CD14-positive monocyte (primary cell): ENCODE measurements around the gene PSRC1. TPM values are rescaled to one million over a fixed set of nuclear protein-coding genes. Genes with fewer than 3 reads are reported as not detected.

Experiments used
- DNase-seq, 3 donors: peaks; one replicate each; pipeline ENCODE4 v3.0.0-alpha.2; 2011 to 2022
- H2AFZ ChIP-seq: 2 replicates; pipeline ENCODE4 v1.6.0; 2012; ENCODE audit warnings: mild to moderate bottlenecking, low read depth, low read length, inconsistent platforms; ENCODE audit not compliant: insufficient read depth, poor library complexity, severe bottlenecking
- H3K27ac ChIP-seq, 2 donors: 1 replicate in 1 of 2; 2 replicates in 1 of 2; pipeline ENCODE4 v1.5.1; 2012 to 2013; ENCODE audit warnings: low read length in 2 of 2, control low read depth in 1 of 2, inconsistent platforms in 1 of 2, low read depth in 1 of 2, mild to moderate bottlenecking in 1 of 2
- H3K27me3 ChIP-seq, 2 donors: one replicate each; pipeline versions ENCODE4 v1.6.0 to v1.6.1; 2011 to 2013; ENCODE audit warnings: low read length in 2 of 2; ENCODE audit not compliant: control insufficient read depth in 2 of 2, insufficient read depth in 2 of 2
- H3K36me3 ChIP-seq, 2 donors: replicated peaks in 1 of 2; 1 replicate in 1 of 2; 2 replicates in 1 of 2; pipeline versions ENCODE4 v1.5.1 to v1.6.1; 2012 to 2013; ENCODE audit warnings: low read length in 2 of 2, control low read depth in 1 of 2, inconsistent platforms in 1 of 2, mild to moderate bottlenecking in 1 of 2; ENCODE audit not compliant: insufficient read depth in 2 of 2, control insufficient read depth in 1 of 2
- H3K4me1 ChIP-seq, 2 donors: 1 replicate in 1 of 2; 2 replicates in 1 of 2; pipeline versions ENCODE4 v1.5.1 to v1.6.1; 2012 to 2013; ENCODE audit warnings: low read length in 2 of 2, control low read depth in 1 of 2, inconsistent platforms in 1 of 2, mild to moderate bottlenecking in 1 of 2, moderate library complexity in 1 of 2; ENCODE audit not compliant: insufficient read depth in 2 of 2, control insufficient read depth in 1 of 2
- H3K4me2 ChIP-seq: replicated peaks from 2 replicates; pipeline ENCODE3; 2012; ENCODE audit warnings: low read length, moderate library complexity, mild to moderate bottlenecking; ENCODE audit not compliant: poor library complexity, severe bottlenecking; ENCODE audit errors: extremely low read depth
- H3K4me3 ChIP-seq, 3 experiments: fragments of 200-600 bp in 1 of 3; sonication (generic) in 1 of 3; replicated peaks in 1 of 3; 1 replicate in 2 of 3; 2 replicates in 1 of 3; pipeline ENCODE4 v1.5.1; 2011 to 2013; ENCODE audit warnings: low read length in 3 of 3, mild to moderate bottlenecking in 3 of 3, control low read depth in 2 of 3, low read depth in 2 of 3, inconsistent platforms in 1 of 3, moderate library complexity in 1 of 3
- H3K79me2 ChIP-seq: 2 replicates; pipeline ENCODE4 v1.6.0; 2012; ENCODE audit warnings: mild to moderate bottlenecking, control low read depth, inconsistent platforms, low read length, moderate library complexity; ENCODE audit not compliant: insufficient read depth
- H3K9ac ChIP-seq: 2 replicates; pipeline ENCODE4 v1.6.0; 2017; ENCODE audit warnings: low read length, mild to moderate bottlenecking; ENCODE audit not compliant: insufficient read depth, poor library complexity, severe bottlenecking
- H3K9me3 ChIP-seq, 2 donors: replicated peaks in 1 of 2; 1 replicate in 1 of 2; 2 replicates in 1 of 2; pipeline versions ENCODE4 v1.5.1 to v1.6.1; 2012 to 2013; ENCODE audit warnings: low read length in 2 of 2, control low read depth in 1 of 2; ENCODE audit not compliant: control insufficient read depth in 1 of 2, insufficient read depth in 1 of 2
- H4K20me1 ChIP-seq: 2 replicates; pipeline ENCODE4 v1.6.0; 2012; ENCODE audit warnings: mild to moderate bottlenecking, low read length, control low read depth, moderate library complexity; ENCODE audit not compliant: insufficient read depth
- H3K27ac Mint-ChIP-seq, 7 donors: one replicate each; pipeline ENCODE4 v1.8.0; 2020; ENCODE audit warnings: mild to moderate bottlenecking in 7 of 7, mixed read lengths in 7 of 7, moderate library complexity in 6 of 7, inconsistent platforms in 2 of 7
- H3K27me3 Mint-ChIP-seq, 3 donors: one replicate each; pipeline ENCODE4 v1.8.0; 2021 to 2022; ENCODE audit warnings: low read depth in 3 of 3, mild to moderate bottlenecking in 3 of 3, mixed read lengths in 3 of 3, moderate library complexity in 3 of 3, inconsistent platforms in 1 of 3
- H3K36me3 Mint-ChIP-seq, 2 donors: one replicate each; pipeline ENCODE4 v1.8.0; 2020; ENCODE audit warnings: mixed read lengths in 2 of 2, inconsistent platforms in 1 of 2, mild to moderate bottlenecking in 1 of 2
- H3K4me1 Mint-ChIP-seq: one replicate; pipeline ENCODE4 v1.8.0; 2020; ENCODE audit warnings: mild to moderate bottlenecking, mixed read lengths
- H3K4me3 Mint-ChIP-seq, 2 donors: one replicate each; pipeline ENCODE4 v1.8.0; 2020; ENCODE audit warnings: mild to moderate bottlenecking in 2 of 2, mixed read lengths in 2 of 2, moderate library complexity in 1 of 2
- H3K9me3 Mint-ChIP-seq, 7 donors: one replicate each; pipeline ENCODE4 v1.8.0; 2020 to 2022; ENCODE audit warnings: mixed read lengths in 7 of 7, mild to moderate bottlenecking in 6 of 7, moderate library complexity in 6 of 7, inconsistent platforms in 2 of 7
- CTCF ChIP-seq: fragments of 200-600 bp; IDR thresholded peaks from one replicate; pipeline ENCODE4 v1.8.0; 2022; ENCODE audit warnings: antibody characterized with exemption, mild to moderate bottlenecking
- WGBS: methylation state at CpG from one replicate; pipeline ENCODE4 v1.1.5; 2013; ENCODE audit warnings: missing lambda C conversion rate; ENCODE audit not compliant: insufficient coverage; 5-methylcytosine and 5-hydroxymethylcytosine counted together
- intact Hi-C, 2 donors: fragments of 100-400 bp; cut with micrococcal nuclease; formaldehyde crosslinking; loops; one replicate each; pipeline versions ENCODE4 v1.15.0 to v1.15.1; 2023
- polyA plus RNA-seq, 3 donors: library from polyadenylated mRNA; depleted of rRNA in 1 of 3; unstranded in 2 of 3; stranded (reverse) in 1 of 3; fragments of 300-500 nt in 2 of 3; fragments of >200 nt in 1 of 3; fragmentation: Illumina TruSeq in 2 of 3; gene quantifications; 1 replicate in 2 of 3; 2 replicates in 1 of 3; pipeline ENCODE4 v1.2.3, GENCODE V29; 2012 to 2021

Gene PSRC1
- polyA plus RNA-seq, 3 donors = 5.8 to 25.5 (median 7.1) TPM

- no peak overlapping the region for H3K27ac ChIP-seq
- peaks cover 44% of the 10 kb centered on the region for H3K4me1 Mint-ChIP-seq
- H3K27ac Mint-ChIP-seq = peak overlapping the region in 4 of 7 donors; percentile 7 to 70 (median 30)
These were observed 16.0 kb upstream of the PSRC1 start for GRCh38 chr1:109298666-109299557.

GRCh38 chr1:109296782-109297181 lies 13.8 kb upstream of the PSRC1 start:
- H3K4me3 Mint-ChIP-seq = no peak overlapping the region
- no peaks in the 10 kb centered on the region for H3K9me3 Mint-ChIP-seq
- H3K27me3 ChIP-seq = no peaks in the 10 kb centered on the region
- H3K27ac Mint-ChIP-seq = peak overlapping the region in 1 of 7 donors; percentile 28
- intact Hi-C loops = no loop called here
- H3K36me3 Mint-ChIP-seq = no peaks in the 10 kb centered on the region
- H3K9me3 ChIP-seq = no peaks in the 10 kb centered on the region
- no peak overlapping the region for H3K9ac ChIP-seq
- no peak for DNase-seq
- peaks cover 5 to 11% (median 5%) of the 10 kb centered on the region in 3 donors for H3K27me3 Mint-ChIP-seq
- H3K4me2 ChIP-seq = no peak overlapping the region
- no peak overlapping the region for H2AFZ ChIP-seq
- TF ChIP-seq CTCF = no peak
- peaks cover 48% of the 10 kb centered on the region for H3K4me1 Mint-ChIP-seq
- H3K4me3 ChIP-seq = no peak overlapping the region
- WGBS = 97% methylated on average over 9 of the region's 16 CpGs
- H3K4me1 ChIP-seq = peaks cover 39 to 41% of the 10 kb centered on the region in 2 donors
- no peaks in the 10 kb centered on the region for H4K20me1 ChIP-seq
- no peaks in the 10 kb centered on the region for H3K79me2 ChIP-seq
- no peaks in the 10 kb centered on the region for H3K36me3 ChIP-seq
- no peak overlapping the region for H3K27ac ChIP-seq

More at GRCh38 chr1:109298666-109299557, 16.0 kb upstream of the PSRC1 start:
- Histone ChIP-seq H3K4me1 (peaks cover 34 to 38% of the 10 kb centered on the region in 2 donors), H2AFZ (no peak overlapping the region), H4K20me1 (no peaks in the 10 kb centered on the region), H3K4me3 (no peak overlapping the region), H3K27me3 (no peaks in the 10 kb centered on the region), H3K4me2 (no peak overlapping the region), H3K79me2 (no peaks in the 10 kb centered on the region), H3K9ac (no peak overlapping the region), H3K9me3 (no peaks in the 10 kb centered on the region), H3K36me3 (no peaks in the 10 kb centered on the region)
- 63% methylated on average over 3 of the region's 11 CpGs for WGBS
- TF ChIP-seq CTCF = no peak
- intact Hi-C loops = no loop called here
- H3K27me3 Mint-ChIP-seq = peaks cover 5 to 11% (median 5%) of the 10 kb centered on the region in 3 donors
- H3K9me3 Mint-ChIP-seq = no peaks in the 10 kb centered on the region
- no peaks in the 10 kb centered on the region for H3K36me3 Mint-ChIP-seq
- DNase-seq = no peak
- no peak overlapping the region for H3K4me3 Mint-ChIP-seq
